Cortex of kidney (tissue), 1 donor: Measurements from ENCODE around the gene NMT1.

Experiments used
- DNase-seq: peaks from one replicate; lab custom pipeline; 2025; lab: John Stamatoyannopoulos, UW

NMT1 gene

DNA sequence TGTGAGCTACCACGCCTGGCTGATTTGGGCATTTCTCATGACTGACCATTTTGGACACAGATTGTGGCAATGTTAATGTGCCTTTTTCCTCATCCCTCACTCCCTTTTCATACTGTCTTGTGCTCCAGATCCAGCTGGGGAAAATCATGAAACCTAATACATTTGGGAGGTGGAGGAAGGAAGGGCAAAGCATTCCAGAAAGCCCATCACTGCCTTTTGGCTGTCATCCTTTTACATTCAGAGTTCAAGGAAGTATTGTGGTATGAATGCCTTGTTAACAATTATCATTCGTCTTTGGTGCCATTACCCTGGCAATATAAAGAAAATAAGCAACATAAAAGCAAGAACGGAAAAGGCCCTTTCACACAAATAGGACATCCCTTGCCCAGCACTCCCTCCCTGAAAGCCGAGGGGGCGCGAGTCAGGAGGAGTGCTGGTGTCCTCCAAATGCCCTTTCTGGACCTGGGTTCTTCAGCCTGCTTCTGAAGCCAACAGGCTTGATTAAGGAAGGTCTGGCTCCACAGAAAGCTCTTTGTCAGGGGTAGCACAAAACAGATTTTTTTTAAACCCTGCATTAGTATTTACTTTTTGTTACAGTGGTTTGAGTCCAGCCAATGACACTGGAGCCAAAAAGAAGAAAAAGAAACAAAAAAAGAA is 20.1 kb downstream of the NMT1 start:
- no peak for DNase-seq

DNA sequence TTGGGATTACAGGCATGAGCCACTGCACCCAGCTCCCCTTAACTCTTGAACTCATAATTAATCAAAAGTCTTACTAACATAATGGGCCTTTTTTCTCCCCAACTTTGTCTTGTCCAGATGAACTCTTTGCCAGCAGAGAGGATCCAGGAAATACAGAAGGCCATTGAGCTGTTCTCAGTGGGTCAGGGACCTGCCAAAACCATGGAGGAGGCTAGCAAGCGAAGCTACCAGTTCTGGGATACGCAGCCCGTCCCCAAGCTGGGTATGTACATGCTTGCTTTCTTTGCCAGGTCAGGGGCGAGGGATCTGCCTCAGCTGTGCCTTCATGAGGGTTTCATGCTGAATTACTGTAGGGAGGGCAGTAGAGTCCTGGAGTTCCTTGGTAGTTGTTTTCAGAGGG is 25.3 kb downstream of the NMT1 start:
- no peak for DNase-seq

DNA sequence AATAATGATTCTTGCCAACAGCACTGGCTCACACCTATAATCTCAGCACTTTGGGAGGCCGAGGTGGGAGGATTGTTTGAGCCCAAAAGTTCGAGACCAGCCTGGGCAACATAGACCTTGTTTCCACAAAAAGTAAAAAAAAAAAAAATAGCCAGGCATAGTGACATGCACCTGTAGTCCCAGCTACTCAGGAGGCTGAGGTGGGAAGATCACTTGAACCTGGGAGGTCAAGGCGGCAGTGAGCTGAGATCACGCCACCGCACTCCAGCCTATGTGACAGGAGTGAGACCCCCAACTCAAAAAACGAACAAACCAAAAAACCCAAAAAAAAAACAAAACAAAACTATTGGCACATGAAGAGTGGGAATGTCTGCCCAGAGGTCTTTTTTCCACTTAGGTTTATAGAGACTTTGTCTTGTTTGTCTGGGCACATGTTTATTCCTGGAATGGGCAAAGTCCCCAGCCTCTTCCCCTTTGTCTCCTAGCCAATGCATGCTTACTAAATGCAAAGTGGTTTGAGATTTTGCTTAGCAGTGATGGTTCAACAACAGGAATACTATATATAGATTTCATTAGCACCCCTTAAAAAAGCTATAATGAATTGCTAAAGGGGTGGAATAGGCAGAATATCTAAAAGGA is 25.9 kb downstream of the NMT1 start:
- no peak for DNase-seq

- no peak for DNase-seq
These were observed 26.4 kb downstream of the NMT1 start for GRCh38 chr17:45087504-45087975.

DNA sequence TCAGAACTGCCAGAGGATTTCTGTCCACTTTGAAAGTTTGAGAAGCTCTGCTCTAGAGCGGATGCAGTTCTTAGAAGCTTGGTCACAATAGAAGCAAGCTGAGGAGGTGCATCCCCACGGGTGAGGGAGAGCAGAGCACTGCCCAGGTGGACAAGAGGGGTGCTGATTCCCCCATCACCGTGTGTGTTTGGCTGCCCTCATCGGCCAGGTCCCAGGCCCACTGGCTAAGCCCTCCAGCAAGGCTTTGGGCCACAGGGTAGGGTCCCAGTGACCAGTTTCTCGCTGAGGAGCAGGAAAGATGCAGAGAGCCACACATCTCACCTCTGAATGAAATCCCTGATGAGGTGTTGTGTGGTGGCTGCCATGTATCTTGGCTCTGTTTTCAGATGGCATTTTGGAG is 26.9 kb downstream of the NMT1 start:
- no peak for DNase-seq

DNA sequence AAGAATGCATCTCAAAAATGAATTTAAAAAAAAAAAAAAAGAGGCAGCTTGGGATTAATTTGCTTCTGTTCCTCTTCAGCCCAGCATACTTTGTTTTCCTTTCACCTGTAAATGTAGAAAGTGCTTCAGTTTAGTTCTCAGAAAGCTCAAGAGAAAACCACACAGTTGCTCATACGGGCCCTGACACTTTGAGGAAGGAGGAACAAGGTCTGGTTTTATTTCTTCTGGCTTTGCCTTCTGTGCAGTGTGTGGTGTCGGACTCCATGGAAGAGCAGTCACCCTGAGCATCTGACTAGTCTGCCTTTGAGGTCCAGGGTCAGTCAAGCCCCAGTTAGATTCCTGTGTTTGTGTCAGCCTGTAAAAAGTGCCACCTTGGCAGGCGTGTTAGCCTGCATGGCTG is 27.6 kb downstream of the NMT1 start:
- no peak for DNase-seq

- no peak for DNase-seq
These were observed 29.6 kb downstream of the NMT1 start for GRCh38 chr17:45090711-45091110.

DNA sequence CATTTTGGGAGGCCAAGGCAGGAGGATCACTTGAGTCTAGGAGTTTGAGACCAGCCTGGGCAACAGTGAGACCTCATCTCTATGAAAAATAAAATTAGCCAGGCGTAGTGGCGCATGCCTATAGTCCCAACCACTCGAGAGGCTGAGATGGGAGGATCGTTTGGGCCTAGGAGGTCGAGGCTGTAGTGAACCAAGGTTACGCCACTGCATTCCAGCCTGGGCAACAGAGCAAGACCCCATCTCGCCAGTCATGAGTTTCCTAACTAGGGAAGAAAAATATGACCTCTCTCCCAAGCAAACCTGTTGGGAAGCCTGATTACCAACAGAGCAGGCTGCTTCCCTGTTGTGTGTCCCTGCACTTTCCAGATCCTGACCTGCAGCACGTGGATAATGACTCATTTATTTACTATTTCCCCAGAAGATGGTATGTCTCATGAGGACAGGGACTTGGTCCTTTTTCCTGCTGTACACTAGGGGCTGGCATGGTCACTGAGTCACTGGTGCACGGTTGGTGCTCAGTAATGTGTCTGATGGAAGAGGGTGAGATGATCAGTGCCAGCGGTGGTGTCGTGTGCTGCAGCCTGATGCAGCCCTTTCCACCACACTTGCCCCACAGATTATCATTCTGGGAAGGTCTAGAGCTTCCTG is 30.8 kb downstream of the NMT1 start:
- no peak for DNase-seq

- no peak for DNase-seq
These were observed 31.9 kb downstream of the NMT1 start for GRCh38 chr17:45092911-45093430.

- no peak for DNase-seq
These were observed 32.5 kb downstream of the NMT1 start for GRCh38 chr17:45093444-45094110.

DNA sequence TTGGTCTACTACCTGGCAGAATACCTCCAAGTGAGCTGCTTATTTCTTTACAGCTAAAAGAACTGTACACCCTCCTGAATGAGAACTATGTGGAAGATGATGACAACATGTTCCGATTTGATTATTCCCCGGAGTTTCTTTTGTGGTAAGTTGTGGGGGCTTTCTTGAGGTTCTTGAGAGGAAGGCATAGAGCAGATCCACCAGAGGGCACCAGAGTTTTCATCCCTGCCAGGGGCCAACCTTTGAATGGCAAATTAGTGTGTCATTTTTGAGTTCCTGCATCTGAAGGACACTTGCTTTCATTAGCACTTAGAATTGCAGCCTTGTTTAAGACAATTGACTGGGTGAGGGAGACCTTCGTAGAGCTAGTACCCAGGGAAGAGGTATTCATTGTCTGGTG is 35.0 kb downstream of the NMT1 start:
- DNase-seq: no peak

DNA sequence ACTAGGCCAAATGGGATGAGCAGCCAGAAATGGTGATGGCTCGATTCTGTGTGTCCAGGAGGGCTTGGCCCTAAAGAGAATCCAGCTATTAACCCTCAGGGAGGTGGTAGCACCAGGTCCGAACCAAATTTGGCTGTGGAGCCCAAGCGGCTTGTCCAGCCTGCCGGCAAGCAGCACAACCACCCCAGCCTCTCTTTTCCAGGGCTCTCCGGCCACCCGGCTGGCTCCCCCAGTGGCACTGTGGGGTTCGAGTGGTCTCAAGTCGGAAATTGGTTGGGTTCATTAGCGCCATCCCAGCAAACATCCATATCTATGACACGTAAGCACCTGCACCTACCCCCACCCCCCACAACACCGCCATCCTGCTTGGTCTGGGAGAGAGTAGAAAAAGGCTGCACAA is 35.8 kb downstream of the NMT1 start:
- no peak for DNase-seq

DNA sequence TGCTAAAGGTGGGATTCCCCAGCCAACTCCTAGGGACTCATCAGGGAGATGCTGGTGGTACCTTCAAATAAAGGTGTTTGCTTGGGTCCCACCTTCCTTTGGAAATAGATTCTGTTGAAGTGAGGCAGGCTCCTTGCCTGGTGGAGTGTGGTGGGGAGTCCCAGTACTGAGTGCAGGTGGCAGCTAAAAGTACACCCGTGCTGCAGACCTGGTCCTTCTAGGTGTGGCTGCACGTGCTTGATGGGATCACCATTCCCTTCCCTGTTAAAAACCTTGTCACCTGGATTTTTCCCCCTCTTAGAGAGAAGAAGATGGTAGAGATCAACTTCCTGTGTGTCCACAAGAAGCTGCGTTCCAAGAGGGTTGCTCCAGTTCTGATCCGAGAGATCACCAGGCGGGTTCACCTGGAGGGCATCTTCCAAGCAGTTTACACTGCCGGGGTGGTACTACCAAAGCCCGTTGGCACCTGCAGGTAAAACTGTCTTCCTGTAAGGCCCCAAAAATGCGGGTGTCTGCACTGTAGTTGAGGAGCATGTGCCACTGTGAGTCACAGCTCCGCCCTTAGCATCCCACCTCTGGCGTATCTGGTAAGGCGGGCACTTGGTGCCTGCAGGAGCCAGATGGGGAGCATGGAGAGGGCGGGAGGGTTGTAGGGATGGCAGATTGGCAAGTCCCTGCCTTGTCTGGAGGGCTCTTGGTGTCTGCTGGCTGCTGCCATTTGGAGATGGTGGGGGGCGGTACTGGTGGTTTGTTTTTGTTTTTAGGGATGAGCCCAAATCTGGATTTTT is 37.2 kb downstream of the NMT1 start:
- no peak for DNase-seq

GRCh38 chr17:45098869-45099616 is 37.9 kb downstream of the NMT1 start:
- no peak for DNase-seq

DNA sequence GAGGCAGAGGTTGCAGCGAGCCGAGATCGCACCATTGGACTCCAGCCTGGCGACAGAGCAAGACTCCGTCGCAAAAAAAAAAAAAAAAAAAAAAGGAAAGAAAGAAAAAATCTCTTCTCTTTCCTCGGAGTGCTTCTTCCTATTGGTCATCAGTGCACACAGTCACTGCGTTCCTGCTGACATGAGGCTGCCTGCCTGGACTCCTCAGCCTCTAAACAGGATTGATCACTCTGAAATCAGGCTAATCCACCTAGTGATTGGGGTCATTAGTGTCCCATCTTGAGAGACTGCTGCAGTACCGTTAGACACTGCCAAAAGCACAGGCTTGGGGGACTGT is 40.4 kb downstream of the NMT1 start:
- DNase-seq: no peak

- DNase-seq: no peak
These were observed 41.0 kb downstream of the NMT1 start for GRCh38 chr17:45101883-45102811.

DNA sequence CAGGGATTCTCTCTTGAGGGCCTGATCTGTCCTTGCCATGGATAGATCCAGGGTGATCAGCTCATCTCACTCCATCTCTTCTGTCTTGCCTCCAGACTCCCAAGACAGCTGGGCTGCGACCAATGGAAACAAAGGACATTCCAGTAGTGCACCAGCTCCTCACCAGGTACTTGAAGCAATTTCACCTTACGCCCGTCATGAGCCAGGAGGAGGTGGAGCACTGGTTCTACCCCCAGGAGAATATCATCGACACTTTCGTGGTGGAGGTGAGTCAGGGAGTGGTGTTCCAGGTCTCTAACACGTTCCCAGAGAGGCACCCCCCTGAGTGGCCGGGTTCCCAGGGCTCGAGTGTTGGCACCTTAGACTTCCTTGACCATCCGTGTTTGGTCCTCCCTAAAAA is 41.7 kb downstream of the NMT1 start:
- DNase-seq: no peak

DNA sequence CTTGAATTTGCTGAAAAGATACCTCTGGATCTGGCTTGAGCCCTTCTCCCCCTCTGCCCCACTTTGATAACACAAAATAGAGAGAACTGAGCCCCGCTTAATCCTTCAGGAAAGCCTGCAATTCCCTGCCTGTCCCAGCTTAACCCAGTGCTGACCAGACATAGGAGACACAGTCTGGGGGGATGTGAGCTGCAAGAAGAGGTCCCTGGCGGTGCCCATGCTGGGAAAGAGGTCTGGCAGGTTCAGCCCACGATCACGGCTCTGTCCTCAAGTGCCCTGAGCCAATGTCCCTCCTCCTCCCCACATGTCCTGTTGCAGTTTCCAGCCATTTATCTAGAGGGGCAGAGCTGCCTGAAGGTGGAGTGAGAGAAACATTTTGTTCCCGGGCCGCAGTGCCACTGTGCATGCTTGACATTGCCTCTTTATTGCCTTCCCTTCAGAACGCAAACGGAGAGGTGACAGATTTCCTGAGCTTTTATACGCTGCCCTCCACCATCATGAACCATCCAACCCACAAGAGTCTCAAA is 42.2 kb downstream of the NMT1 start:
- DNase-seq: no peak

- DNase-seq: no peak
These were observed 42.9 kb downstream of the NMT1 start for GRCh38 chr17:45104029-45104428.

DNA sequence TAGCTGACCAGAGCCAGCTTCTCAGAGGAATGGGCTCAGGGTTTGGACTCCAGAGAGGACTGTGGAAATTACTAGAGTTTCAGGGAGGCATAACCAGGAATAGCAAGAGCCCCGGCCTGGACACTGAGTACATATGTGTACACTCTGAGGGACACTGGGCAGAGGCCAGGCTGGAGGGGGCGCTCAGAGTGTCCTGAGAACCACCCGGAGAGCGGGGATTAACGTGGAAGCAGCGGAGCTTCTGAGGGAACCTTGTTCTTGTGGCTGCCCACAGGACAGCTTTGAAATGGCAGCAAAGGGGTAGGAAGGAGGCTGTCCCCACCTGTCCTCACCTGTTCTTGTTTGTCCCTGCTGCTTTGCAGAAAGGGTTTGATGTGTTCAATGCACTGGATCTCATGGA is 43.4 kb downstream of the NMT1 start:
- no peak for DNase-seq
